Sciatic nerve (tissue), 2 donors: Measurements from ENCODE around the gene TCEA2. TPM values are rescaled to one million over a fixed set of nuclear protein-coding genes. Genes with fewer than 3 reads are reported as not detected.

Source experiments
- ATAC-seq: fragments of 200-7000 bp; cut with Tn5 transposase; one replicate; pipeline ENCODE4 v1.9.1; 2020; ENCODE audit warnings: mild to moderate bottlenecking, moderate library complexity
- DNase-seq: peaks from one replicate; pipeline ENCODE4 v3.0.0-alpha.2; 2020; ENCODE audit warnings: low spot score
- intact Hi-C: fragments of 100-400 bp; cut with DNase I; formaldehyde crosslinking; loops from one replicate; pipeline ENCODE4 v1.14.2; 2022
- total RNA-seq: library from RNA; stranded (reverse); fragmentation: NEBNext Ultra II Directional; extraction: Animal tissue kit (Norgen Biotek cat#: 25700); gene quantifications from one replicate; pipeline ENCODE4 v1.2.1, GENCODE V29; 2021
- donor health status: DM: no; HTN: no; CAD: no.
- donor health status: DM: no; HTN: no; CAD: no.

Gene TCEA2
- total RNA-seq, 1 donor from 2014 or later: 81.2 TPM

- intact Hi-C loops: no loop called here
- no peak for DNase-seq
- peak; percentile 17 for ATAC-seq
These were observed 39.0 kb downstream of the TCEA2 start for GRCh38 chr20:64101731-64102621.

- peak; percentile 27 for DNase-seq
- no peak for ATAC-seq
These were observed 39.8 kb downstream of the TCEA2 start for GRCh38 chr20:64102647-64103354.

GRCh38 chr20:64103871-64104666 lies 41.1 kb downstream of the TCEA2 start:
- DNase-seq (peak; percentile 50), ATAC-seq (no peak)
- intact Hi-C loops: no loop called here

More at GRCh38 chr20:64102647-64103354, 39.8 kb downstream of the TCEA2 start:
- intact Hi-C loops: no loop called here

GRCh38 chr20:64104667-64105451 lies 41.9 kb downstream of the TCEA2 start:
- ATAC-seq (no peak), DNase-seq (peak; percentile 48)
- intact Hi-C loops: no loop called here

GRCh38 chr20:64105846-64106434 lies 42.9 kb downstream of the TCEA2 start:
- ATAC-seq: no peak
- DNase-seq: peak; percentile 38
- intact Hi-C loops: no loop called here

- peak; percentile 45 for DNase-seq
- intact Hi-C loops: no loop called here
- no peak for ATAC-seq
These were observed 43.5 kb downstream of the TCEA2 start for GRCh38 chr20:64106435-64106961.

GRCh38 chr20:64106981-64107735 lies 44.2 kb downstream of the TCEA2 start, which contains the start of gene NPBWR2:
Gene NPBWR2, minus strand, starts transcription at chr20:64107565. Its CDS starts 734 bp downstream, at chr20:64106831.
- ATAC-seq (no peak), DNase-seq (peak; percentile 41)
- intact Hi-C loops: no loop called here

- intact Hi-C loops: no loop called here
- no peak for ATAC-seq
- DNase-seq: peak; percentile 49
These were observed 44.9 kb downstream of the TCEA2 start for GRCh38 chr20:64107736-64108457.

GRCh38 chr20:64108731-64109681 lies 46.0 kb downstream of the TCEA2 start:
- intact Hi-C loops: no loop called here
- ATAC-seq (no peak), DNase-seq (peak; percentile 51)

GRCh38 chr20:64109831-64110391 lies 46.9 kb downstream of the TCEA2 start:
- ATAC-seq (no peak), DNase-seq (peak; percentile 42)
- intact Hi-C loops: loop anchor here (5.0 kb wide), 1 partner anchor 1643 kb away; no protein-coding TSS in a partner anchor

GRCh38 chr20:64110411-64111068 lies 47.5 kb downstream of the TCEA2 start:
- intact Hi-C loops: loop anchor here (5.0 kb wide), 1 partner anchor 1643 kb away; no protein-coding TSS in a partner anchor
- DNase-seq: no peak
- no peak for ATAC-seq

- intact Hi-C loops: loop anchor here (5.0 kb wide), 1 partner anchor 1645 kb away; no protein-coding TSS in a partner anchor
- DNase-seq (peak; percentile 37), ATAC-seq (no peak)
These were observed 49.0 kb downstream of the TCEA2 start for GRCh38 chr20:64111841-64112641.

- intact Hi-C loops: loop anchor here (5.0 kb wide), 1 partner anchor 1646 kb away; no protein-coding TSS in a partner anchor
- no peak for ATAC-seq
- peak; percentile 50 for DNase-seq
These were observed 49.9 kb downstream of the TCEA2 start for GRCh38 chr20:64112691-64113443.
